Measurements from ENCODE around the gene CFD. TPM values are rescaled to one million over a fixed set of nuclear protein-coding genes. Genes with fewer than 3 reads are reported as not detected.
"Not testable (repeated sequence)": the region's sequence is repeated elsewhere in the genome, so short reads cannot be mapped to it uniquely, and the experiment has no call there.

Gene CFD
- total RNA-seq, 1 experiment from 2014 or later: 9.2 TPM

DNA sequence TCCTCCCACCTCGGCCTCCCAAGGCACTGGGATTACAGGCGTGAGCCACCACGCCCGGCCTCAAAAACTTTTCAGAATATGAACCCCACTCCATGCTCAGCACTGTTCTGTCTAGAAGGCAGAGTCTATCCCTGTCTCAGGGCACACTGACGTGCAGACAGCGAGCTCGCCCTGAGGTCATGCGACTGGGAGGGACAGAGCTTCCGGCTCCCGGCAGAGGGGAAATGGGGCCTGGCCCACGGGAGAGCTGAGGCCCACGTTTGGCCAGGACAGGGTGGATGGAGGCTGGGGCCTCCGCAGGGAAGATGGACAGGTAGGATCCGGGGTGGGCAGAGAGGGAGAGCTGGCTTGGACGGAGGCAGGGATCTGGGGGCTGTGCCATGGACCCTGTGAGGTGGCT lies 34.6 kb upstream of the CFD start:
- DNase-seq (ENCODE audit: extremely low read depth, low read depth): no peak

DNA sequence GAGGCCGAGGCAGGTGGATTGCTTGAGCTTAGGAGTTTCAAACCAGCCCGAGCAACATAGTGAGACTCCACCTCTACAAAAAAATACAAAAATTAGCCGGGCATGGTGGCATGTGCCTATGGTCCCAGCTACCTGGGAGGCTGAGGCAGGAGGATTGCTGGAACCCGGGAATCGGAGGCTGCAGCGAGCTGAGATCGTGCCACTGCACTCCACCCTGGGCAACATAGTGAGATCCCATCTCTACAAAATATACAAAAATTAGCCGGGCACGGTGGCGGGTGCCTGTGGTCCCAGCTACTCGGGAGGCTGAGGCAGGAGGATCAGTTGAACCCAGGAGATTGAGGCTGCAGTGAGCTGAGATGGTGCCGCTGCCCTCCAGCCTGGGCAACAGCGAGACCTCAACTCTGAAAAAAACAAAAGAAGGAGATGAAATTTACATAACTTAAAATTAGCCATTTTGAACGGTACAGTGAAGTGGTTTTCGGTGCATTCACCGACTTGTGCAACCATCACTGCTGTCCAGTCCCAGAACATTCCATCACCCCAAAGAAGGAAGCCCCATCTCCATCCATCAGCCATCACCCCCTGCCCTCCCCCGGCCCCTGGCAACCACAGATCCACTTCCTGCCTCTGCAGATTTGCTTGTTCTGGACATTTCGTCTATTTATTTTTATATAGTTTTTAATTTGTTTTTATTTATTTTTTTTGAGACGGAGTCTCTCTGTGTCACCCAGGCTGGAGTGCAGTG lies 33.4 kb upstream of the CFD start:
- no peak for DNase-seq (ENCODE audit: extremely low read depth, low read depth)

DNA sequence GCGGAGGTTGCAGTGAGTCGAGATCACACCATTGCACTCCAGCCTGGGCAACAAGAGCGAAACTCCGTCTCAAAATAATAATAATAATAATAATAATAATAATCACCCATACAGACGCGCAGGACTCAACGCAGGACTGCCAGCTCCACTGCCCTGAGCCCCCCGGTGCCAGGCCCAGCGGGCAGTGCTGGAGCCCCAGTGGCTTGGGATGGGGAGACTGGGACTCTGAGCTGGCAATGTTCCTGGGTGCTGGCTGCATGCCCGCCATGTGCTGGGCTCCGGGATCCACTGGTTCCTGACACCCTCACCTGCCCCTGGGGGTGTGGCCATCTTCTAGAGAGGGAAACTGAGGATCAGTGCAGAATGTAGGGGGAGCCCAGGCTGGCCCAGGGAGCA lies 32.2 kb upstream of the CFD start:
- DNase-seq (ENCODE audit: extremely low read depth, low read depth): no peak

DNA sequence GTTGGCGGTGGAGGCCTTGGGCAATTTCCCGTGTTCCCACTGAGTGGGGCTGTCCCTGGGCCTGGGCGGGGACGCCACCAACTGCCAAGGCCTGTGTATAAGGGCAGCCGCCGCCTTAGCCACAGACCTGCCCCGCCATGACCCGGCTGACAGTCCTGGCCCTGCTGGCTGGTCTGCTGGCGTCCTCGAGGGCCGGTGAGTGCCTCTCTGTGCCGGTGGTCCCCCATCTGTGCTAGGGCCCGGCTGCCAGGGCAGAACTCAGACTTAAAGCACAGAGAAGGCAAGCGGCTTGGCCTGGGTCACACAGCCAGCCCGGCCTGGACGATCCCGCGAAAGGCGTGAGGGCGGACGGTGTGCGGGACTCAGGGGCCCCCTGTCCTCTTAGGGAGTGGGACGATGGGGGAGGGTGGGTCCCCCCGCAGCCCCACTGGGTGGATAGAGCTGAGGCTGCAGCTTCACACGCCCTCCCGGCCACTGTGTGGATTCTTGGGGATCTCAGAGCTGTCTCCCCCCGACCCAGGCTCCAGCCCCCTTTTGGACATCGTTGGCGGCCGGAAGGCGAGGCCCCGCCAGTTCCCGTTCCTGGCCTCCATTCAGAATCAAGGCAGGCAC lies 31.6 kb upstream of the CFD start, which contains the start of gene AZU1:
TSS of gene AZU1 (plus strand) at position 128 of the 612 bp plus-strand sequence. CDS start at position 138, 10 bp downstream.
- DNase-seq (ENCODE audit: extremely low read depth, low read depth): no peak

DNA sequence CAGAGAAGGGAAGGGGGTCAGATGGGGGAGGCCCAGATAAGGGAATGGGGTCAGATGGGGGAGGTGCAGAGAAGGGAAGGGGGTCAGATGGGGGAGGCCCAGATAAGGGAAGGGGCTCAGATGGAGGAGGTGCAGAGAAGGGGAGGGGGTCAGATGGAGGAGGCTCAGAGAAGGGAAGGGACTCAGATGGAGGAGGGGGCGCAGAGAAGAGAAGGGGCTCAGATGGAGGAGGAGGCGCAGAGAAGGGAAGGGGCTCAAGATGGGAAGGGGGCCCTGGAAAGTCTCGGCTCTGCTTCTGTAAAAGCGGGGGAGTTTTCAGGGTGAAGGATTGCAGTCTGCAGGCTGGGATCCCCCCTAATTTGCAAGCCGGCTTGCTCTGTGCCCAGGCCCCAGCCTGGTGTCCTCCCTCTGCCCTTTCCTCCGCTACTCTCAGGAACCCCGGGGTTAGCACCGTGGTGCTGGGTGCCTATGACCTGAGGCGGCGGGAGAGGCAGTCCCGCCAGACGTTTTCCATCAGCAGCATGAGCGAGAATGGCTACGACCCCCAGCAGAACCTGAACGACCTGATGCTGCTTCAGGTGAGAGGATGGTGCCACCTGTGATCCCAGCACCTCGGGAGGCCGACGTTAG lies 30.2 kb upstream of the CFD start:
- DNase-seq (ENCODE audit: extremely low read depth, low read depth): no peak

DNA sequence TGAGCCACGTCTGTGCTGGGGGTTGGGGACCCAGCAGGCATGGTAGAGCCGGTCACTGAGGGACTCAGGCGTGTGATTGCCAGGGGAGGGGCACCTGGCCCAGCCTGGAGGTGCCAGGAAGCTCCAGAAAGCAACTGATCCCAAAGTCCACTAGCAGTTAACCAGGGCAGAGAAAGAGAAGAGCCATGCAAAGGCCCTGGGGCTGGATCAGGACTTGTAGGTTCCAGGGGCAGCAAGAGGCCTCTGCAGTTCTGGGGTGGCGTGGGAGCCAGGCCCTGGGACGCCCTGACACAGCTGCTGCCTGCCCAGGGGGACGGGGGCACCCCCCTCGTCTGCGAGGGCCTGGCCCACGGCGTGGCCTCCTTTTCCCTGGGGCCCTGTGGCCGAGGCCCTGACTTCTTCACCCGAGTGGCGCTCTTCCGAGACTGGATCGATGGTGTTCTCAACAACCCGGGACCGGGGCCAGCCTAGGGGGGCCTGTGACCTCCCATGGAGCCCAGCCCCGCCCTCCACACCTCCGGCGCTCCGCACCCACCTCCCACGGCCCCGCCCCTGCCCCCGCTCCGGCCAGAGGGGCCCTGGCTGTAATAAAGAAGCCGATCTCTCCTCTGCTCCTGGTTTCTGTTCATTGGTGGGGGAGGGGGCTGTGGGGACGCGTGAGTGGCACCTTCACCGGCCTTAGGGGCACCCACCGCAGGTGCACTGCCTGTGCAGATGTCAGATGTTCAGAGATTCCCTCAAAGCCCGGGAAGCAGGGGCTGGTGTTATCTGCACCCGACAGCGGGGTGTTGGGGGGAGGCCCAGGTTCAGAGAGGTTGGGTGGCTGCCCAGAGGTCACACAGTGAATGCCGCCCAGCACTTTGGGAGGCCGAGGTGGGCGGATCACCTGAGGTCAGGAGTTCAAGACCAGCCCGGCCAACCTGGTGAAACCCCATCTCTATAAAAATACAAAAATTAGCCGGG lies 27.8 kb upstream of the CFD start:
- DNase-seq (ENCODE audit: extremely low read depth, low read depth): no peak

DNA sequence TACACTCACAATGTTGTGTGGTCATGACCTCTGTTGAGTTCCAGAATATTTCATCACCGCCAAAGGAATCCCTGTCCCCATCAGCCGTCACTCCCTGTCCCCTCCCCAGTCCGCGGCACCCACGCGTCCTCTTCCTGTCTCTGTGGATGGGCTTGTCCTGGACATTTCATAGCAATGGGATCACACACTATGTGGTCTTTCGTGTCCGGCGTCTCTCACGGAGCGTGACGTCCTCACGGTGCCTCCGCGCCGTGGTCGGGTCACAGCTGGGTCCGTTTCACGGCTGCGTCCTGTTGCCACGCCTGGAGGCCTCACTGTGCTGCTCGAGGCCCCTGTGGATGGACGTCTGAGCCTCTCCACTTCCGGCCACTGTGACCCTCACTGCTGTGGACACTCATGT lies 25.2 kb upstream of the CFD start:
- no peak for DNase-seq (ENCODE audit: extremely low read depth, low read depth)

DNA sequence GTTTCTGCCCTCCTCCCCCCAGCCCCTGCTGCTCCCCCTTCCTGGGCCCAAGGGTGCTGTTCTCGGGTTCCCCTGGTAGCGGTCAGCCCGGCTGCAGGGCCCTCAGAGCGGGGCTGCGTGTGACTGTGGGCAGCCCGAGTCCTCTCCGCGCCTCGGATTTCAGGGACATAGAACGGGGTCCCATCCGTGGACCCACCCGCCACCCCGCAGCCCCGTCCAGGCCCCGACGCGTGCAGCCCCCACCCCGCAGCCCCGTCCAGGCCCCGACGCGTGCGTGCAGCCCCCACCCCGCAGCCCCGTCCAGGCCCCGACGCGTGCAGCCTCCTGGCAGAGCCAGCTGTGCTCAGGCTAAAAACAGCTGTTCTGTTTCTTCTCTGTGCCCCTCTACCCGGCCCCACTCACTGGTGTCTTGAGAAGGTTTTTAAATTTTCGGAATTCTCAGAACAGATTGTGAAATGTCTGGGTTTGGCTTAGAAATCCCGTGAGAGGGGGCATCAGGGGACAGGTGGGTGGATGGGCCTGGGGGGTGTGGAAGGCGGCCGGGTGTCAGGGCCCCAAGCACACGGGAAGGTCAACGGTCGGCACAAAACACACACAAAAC lies 24.2 kb upstream of the CFD start:
- no peak for DNase-seq (ENCODE audit: extremely low read depth, low read depth)

DNA sequence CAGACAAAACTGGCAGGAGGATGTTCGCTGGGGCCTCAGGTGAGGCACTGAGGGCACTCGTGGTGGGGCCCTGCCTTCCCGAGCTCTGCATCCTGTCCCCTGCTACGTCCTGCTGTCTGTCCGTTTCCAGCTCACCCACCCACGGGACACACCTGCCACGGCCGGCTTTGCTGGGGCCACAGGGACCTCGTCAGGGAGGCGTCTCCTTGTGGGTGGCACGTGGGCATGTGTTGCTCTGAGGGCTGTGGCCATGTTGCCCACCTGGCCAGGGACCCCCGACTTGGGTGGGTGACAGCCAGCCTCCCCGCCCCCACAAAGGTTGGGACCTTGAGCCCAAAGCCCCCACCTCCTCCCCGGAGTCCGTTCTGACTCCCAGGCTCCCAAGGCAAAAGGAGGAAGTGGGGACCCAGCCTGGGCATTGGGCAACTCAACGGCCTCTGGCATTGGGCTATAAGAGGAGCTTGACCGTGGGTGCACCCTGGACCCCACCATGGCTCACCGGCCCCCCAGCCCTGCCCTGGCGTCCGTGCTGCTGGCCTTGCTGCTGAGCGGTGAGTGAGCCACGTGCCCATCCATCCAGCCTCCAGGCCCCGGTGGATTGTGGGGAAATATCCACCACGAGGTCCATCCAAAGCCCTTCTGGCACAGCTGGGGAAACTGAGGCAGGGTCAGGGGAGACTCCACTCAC lies 18.8 kb upstream of the CFD start, which contains the start of gene PRTN3:
TSS of gene PRTN3 (plus strand) at position 481 of the 688 bp plus-strand sequence. CDS start at position 491, 10 bp downstream.
- no peak for DNase-seq (ENCODE audit: extremely low read depth, low read depth)

DNA sequence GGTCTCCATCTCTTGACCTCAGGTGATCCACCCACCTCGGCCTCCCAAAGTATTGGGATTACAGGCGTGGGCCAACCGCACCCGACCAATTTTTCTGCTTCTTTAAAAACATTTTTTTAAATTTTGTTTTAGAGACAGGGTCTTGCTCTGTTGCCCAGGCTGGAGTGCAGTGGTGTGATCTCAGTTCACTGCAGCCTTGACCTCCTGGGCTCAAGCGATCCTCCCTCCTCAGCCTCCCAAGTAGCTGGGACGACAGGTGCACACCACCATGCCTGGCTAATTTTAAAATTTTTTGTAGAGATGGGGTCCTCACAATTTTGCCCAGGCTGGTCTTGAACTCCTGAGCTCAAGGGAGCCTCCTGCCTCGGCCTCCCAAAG lies 16.7 kb upstream of the CFD start:
- DNase-seq (ENCODE audit: extremely low read depth, low read depth): not testable (repeated sequence)

DNA sequence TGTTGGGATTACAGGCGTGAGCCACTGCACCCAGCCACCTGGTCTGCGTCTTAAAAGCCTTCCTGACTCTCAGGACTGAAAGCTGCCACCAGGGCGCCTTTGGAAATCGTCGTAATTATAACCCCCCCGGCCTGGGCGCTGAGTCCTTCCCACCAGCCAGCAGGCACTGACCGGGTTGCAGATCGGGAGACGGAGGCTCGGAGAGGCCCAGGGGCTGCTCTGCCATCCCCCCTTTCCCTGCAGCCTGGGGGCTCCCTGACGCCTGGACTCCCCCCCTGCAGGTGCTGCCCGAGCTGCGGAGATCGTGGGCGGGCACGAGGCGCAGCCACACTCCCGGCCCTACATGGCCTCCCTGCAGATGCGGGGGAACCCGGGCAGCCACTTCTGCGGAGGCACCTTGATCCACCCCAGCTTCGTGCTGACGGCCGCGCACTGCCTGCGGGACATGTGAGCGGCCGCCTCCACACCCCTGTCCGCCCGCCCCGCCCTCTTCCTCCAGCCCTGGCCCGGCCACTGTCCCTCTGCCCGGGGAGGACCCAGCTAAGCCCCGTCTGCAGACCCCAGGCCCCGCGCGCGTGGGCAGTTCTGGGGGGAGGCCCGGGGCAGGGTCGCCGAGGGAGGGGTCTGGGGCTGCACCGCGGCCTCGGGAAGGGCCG lies 16.2 kb upstream of the CFD start:
- no peak for DNase-seq (ENCODE audit: extremely low read depth, low read depth)

DNA sequence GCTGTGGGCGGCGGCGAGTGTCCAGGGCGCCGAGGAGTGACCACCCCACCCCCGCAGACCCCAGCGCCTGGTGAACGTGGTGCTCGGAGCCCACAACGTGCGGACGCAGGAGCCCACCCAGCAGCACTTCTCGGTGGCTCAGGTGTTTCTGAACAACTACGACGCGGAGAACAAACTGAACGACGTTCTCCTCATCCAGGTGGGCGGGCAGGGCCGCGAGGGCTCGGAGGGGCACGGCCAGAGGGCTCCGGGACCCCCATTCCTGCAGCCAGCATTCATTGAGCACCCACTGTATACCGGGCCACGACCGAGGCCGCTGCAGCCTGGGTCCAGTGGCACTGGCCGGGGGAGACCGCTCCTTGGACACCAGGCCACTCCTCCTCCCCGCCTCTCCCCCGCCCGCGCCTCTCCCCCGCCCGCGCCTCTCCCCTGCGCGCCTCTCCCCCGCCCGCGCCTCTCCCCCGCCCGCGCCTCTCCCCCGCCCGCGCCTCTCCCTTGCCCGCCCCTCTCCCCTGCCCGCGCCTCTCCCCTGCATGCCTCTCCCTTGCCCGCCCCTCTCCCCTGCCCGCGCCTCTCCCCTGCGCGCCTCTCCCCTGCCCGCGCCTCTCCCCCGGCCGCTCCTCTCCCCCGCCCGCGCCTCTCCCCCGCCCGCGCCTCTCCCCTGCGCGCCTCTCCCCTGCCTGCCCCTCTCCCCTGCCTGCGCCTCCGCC lies 15.5 kb upstream of the CFD start:
- no peak for DNase-seq (ENCODE audit: extremely low read depth, low read depth)

DNA sequence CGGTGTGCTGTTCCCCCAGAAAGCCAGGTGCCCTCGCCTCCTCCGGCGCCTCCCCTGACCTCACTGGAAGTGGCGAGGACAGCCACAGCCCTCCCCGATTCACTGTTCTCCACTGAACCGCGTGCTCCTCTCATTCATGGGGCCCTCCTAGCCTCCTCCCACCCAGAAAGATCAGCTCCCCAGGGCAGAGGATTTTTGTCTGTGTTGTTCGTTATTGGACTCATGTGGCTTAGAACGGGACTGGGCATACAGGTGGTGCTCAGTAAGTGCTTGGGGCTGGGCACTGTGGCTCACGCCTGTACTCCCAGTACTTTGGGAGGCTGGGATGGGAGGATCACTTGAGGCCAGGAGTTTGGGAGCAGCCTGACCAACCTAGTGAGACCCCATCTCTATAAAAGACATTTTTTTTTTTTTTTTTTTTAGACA lies 14.9 kb upstream of the CFD start:
- DNase-seq (ENCODE audit: extremely low read depth, low read depth): no peak

DNA sequence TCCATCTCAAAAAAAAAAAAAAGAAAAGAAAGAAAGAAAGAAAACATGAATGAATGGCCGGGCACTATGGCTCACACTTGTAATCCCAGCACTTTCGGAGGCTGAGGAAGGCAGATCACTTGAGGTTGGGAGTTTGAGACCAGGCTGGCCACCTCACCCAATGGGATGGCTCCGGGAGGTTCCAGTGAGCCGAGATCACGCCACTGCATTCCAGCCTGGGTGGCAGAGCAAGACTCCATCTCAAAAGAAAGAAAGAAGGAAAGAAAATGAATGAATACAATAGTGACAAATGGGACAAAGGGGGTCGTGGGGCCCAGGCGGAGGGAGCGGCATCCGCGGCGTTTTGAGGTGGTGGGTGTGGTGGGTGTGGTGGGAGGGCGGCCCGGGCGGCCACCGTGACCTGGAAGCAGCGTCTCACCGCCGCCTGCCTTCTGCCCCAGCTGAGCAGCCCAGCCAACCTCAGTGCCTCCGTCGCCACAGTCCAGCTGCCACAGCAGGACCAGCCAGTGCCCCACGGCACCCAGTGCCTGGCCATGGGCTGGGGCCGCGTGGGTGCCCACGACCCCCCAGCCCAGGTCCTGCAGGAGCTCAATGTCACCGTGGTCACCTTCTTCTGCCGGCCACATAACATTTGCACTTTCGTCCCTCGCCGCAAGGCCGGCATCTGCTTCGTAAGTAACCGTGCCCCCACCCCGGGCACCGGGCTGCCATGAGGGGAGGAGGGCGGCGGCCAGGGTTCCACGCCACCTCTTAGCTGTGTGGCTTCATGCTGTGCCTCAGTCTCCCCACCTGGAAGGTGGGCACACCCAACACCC lies 13.6 kb upstream of the CFD start:
- DNase-seq (ENCODE audit: extremely low read depth, low read depth): no peak

DNA sequence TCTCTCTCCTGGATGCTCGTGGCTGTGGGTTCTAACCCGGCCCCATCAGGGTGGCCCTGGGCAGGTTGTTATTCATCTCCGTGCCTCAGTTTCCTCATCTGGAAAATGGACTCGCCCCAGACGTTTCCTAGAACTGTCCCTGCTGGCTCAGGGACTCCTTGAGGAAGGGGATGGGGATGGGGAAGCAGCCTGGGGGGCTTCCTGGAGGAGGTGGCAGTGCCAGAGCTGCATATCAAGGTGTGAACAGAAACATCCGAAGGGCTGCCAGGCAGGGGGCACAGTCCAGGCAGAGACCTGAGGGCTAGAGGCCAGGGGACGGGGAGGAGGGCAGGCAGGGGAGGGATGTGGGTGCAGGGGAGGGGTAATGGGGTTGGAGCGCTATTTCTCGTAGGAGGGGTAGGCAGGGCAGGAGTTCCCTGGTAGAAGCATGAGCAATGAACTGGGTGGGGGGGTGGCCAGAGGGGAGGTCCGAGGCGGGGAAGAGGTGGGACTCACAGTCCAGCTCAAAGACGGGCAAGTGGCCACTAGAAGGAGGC lies 11.0 kb upstream of the CFD start:
- no peak for DNase-seq (ENCODE audit: extremely low read depth, low read depth)

DNA sequence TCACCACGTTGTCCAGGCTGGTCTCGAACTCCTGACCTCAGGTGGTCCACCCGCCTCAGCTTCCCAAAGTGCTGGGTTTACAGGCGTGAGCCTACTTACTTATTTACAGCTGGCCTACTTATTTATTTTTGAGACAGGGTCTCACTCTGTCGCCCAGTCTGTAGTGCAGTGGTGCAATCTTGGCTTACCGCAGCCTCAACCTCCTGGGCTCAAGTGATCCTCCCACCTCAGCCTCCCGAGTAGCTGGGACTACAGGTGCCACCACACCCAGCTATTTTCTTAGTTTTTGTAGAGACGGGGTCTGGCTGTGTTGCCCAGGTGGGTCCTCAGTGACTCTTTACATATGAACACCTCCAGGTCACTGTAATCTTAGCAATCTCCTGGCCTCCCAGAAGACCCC lies 10.3 kb upstream of the CFD start:
- DNase-seq (ENCODE audit: extremely low read depth, low read depth): not testable (repeated sequence)

DNA sequence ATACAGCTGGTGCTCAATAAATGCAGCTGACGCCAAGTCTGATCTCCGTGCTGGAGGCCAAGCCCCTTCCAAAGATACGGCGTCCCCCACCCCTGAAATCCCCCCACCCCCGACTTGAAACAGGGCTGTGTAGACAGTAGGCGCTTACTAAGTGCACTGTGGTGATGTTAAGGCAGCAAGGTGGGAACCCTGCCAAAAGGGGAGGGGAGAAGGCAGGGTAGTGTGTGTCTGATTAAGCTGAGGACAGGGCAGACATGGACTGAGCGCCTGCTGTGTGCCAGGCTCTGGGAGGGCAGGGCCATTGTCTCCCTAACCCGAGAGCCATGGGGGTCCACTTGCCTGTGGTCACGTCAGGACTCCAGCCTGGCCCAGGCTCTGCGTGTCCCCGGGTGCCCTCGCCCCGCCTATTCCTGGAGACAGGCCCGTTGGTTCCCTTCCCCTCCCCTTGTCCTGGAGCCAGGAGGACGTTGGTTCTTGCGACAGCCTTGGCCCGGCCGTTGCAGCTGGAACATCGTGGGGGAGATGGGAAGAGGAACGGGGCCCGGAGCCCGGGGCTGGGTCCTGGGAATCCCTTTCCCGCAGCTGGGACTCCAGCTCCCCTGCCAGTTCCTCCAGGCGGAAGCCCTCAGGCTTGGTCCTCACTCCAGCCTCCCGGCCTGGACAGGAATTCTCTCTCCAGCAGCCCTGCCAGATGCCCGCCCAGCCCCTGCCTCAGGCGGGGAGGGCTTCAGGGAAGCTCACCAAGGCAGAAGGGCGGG lies 9.1 kb upstream of the CFD start:
- peak; percentile 71 for DNase-seq (ENCODE audit: extremely low read depth, low read depth)

Measured in NCI-H460 (cell line).